SU-DHL-6 (cell line): ENCODE results near the gene RC3H1.

ENCODE experiments used
- CTCF ChIP-seq: fragments of 200-600 bp; sonication (generic); IDR thresholded peaks from one replicate; pipeline ENCODE4 v1.5.1; 2017; ENCODE audit warnings: antibody characterized with exemption, mild to moderate bottlenecking, low read length, moderate library complexity; ENCODE audit not compliant: insufficient read depth, poor library complexity, severe bottlenecking
- EZH2phosphoT487 ChIP-seq: fragments of 200-600 bp; sonication (generic), shearing (Covaris generic); conservative IDR thresholded peaks from 2 replicates; pipeline ENCODE4 v1.6.1; 2018; ENCODE audit warnings: mild to moderate bottlenecking, antibody characterized with exemption, low read length, moderate library complexity, mixed read lengths

- TF ChIP-seq CTCF, result no peak
- no peak for TF ChIP-seq EZH2phosphoT487
These were observed 1.3 kb upstream of the RC3H1 start for GRCh38 chr1:174023440-174023839.
